PC-3 (cell line): ENCODE measurements around the gene NRG3.

Source experiments
- CTCF ChIP-seq: fragments of 300-600 bp; sonication (generic); conservative IDR thresholded peaks from 2 replicates; pipeline ENCODE4 v1.5.1; 2017; ENCODE audit warnings: antibody characterized with exemption, low read depth, mild to moderate bottlenecking, low read length
- EZH2 ChIP-seq: fragments of 300-600 bp; sonication (generic); IDR thresholded peaks from one replicate; pipeline ENCODE4 v1.6.1; 2017; ENCODE audit warnings: antibody characterized with exemption, mild to moderate bottlenecking, low read length; ENCODE audit not compliant: unreplicated experiment
- EZH2phosphoT487 ChIP-seq: fragments of 300-600 bp; sonication (generic); IDR thresholded peaks from 2 replicates; pipeline ENCODE4 v1.6.1; 2018; ENCODE audit warnings: mild to moderate bottlenecking, antibody characterized with exemption, low read length, borderline replicate concordance

GRCh38 chr10:81949283-81949682, 74.3 kb downstream of the NRG3 start:
- no peak for TF ChIP-seq CTCF
- no peak for TF ChIP-seq EZH2
- TF ChIP-seq EZH2phosphoT487, result no peak
